ENCODE results near the gene LGALS8. TPM values are rescaled to one million over a fixed set of nuclear protein-coding genes. Genes with fewer than 3 reads are reported as not detected.
A peak's percentile ranks its signal among the peaks of the same experiment; 100 is the strongest.
"Not testable (repeated sequence)": the region's sequence is repeated elsewhere in the genome, so short reads cannot be mapped to it uniquely, and the experiment has no call there.

Gene LGALS8
- total RNA-seq, 4 donors from 2014 or later, result 32.8 to 83.3 (median 51.9) TPM

- no peaks in the 10 kb centered on the region for H3K36me3 ChIP-seq
- no peaks in the 10 kb centered on the region for H3K4me1 ChIP-seq
- WGBS, result 76% methylated on average over 4 of the region's 4 CpGs
- no peak for TF ChIP-seq POLR2AphosphoS5 (IDR thresholded peaks at IDR 0.05)
- TF ChIP-seq EP300 (IDR thresholded peaks at IDR 0.05), result no peak
- no peak for TF ChIP-seq CTCF (IDR thresholded peaks at IDR 0.05)
- no peak for TF ChIP-seq POLR2A (IDR thresholded peaks at IDR 0.05; ENCODE audit: low read depth)
- H3K9me3 ChIP-seq, result no peaks in the 10 kb centered on the region
- DNase-seq (ENCODE audit: extremely low spot score), result no peak
- no peak overlapping the region for H3K4me3 ChIP-seq
- no peaks in the 10 kb centered on the region for H3K27me3 ChIP-seq
- H3K27ac ChIP-seq (replicated peaks in 1 of 4), result no peak overlapping the region
- intact Hi-C loops (cut with DNase I), result no loop called here
These were observed 37.3 kb upstream of the LGALS8 start for GRCh38 chr1:236486356-236487002.

GRCh38 chr1:236489161-236489560, 34.6 kb upstream of the LGALS8 start:
- H3K9me3 ChIP-seq; DNase-seq (ENCODE audit: extremely low spot score); H3K27ac ChIP-seq (replicated peaks in 1 of 4); H3K27me3 ChIP-seq; H3K4me1 ChIP-seq; H3K36me3 ChIP-seq; H3K4me3 ChIP-seq: not testable (repeated sequence)
- WGBS, result 93% methylated on average over 3 of the region's 3 CpGs
- intact Hi-C loops (cut with DNase I), result loop anchor here (2.0 kb wide), 1 partner anchor 382 kb away; no protein-coding TSS in a partner anchor

- Histone ChIP-seq H3K36me3 (no peaks in the 10 kb centered on the region), H3K27me3 (no peaks in the 10 kb centered on the region), H3K9me3 (no peaks in the 10 kb centered on the region), H3K4me3 (no peak overlapping the region), H3K4me1 (peaks cover 0 to 4% (median 3%) of the 10 kb centered on the region in 4 donors), H3K27ac (replicated peaks in 1 of 4) (no peak overlapping the region)
- TF ChIP-seq CTCF (IDR thresholded peaks at IDR 0.05) (peak; percentile 53 to 61 (median 60)), POLR2AphosphoS5 (IDR thresholded peaks at IDR 0.05) (no peak)
- WGBS, result 53% methylated on average over 11 of the region's 11 CpGs
- intact Hi-C loops (cut with DNase I), result loop anchor here (2.0 kb wide), 1 partner anchor 383 kb away; no protein-coding TSS in a partner anchor
- no peak for DNase-seq (ENCODE audit: extremely low spot score)
These were observed 33.9 kb upstream of the LGALS8 start for GRCh38 chr1:236489710-236490377.

- WGBS, result 77% methylated on average over 9 of the region's 10 CpGs
These were observed 32.2 kb upstream of the LGALS8 start for GRCh38 chr1:236491469-236492136.

More at GRCh38 chr1:236491469-236492136, 32.2 kb upstream of the LGALS8 start:
- Histone ChIP-seq H3K27me3 (no peaks in the 10 kb centered on the region), H3K27ac (replicated peaks in 1 of 4) (no peak overlapping the region), H3K36me3 (no peaks in the 10 kb centered on the region), H3K4me3 (no peak overlapping the region), H3K9me3 (no peaks in the 10 kb centered on the region), H3K4me1 (peaks cover 0 to 8% (median 7%) of the 10 kb centered on the region in 4 donors)
- no peak for TF ChIP-seq POLR2AphosphoS5 (IDR thresholded peaks at IDR 0.05)
- no peak for TF ChIP-seq EP300 (IDR thresholded peaks at IDR 0.05)
- TF ChIP-seq POLR2A (IDR thresholded peaks at IDR 0.05; ENCODE audit: low read depth), result no peak
- TF ChIP-seq CTCF (IDR thresholded peaks at IDR 0.05), result no peak
- intact Hi-C loops (cut with DNase I), result no loop called here
- DNase-seq (ENCODE audit: extremely low spot score), result no peak

Measured in esophagus muscularis mucosa (tissue), 4 donors.